ENCODE measurements around the gene PURB. TPM values are rescaled to one million over a fixed set of nuclear protein-coding genes. Genes with fewer than 3 reads are reported as not detected.
A peak's percentile ranks its signal among the peaks of the same experiment; 100 is the strongest.

The PURB gene
- total and polyA plus RNA-seq, 9 of the 15 experiments (the other 6 are each of a cell fraction or from before 2014, with no cell fraction given) = 1.6 to 14.1 (median 8.8) TPM

DNA sequence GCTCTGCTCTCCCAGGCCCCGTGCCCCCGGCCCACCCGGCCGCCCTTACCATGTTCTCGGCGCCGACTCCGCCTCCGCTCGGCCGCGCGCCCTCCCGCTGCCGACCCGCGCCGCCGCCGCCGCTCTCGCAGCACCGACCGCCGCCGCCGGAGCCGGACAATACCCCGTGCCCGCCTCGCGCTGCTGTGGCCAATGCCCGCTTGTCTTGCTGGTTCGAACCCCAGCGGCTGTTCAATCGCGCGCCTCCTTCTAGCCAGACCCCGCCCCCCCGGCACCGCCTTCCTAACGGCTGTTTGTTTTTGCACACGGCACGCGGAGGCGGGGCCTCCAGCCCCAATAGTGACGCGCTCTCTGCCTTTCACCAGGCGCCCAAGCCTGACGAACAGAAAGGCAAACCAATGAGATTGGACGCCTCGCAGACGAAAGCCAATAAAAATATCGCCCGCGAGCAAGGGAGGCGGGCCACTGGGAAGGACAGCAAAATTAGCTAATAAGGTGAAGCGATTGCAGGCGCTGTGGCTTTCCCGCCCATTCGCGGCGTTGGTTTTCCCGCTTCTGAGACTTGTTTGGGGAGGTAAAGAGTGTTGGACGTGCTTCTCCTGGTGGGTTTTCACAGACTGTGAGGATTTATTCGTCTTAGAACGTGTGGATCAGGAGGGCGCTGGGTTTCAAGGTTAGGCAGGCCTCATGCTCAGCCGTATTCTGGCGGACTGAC is 37.3 kb downstream of the PURB start, which contains the start of gene H2AZ2 (continued):
- TF ChIP-seq, protein P1, sequence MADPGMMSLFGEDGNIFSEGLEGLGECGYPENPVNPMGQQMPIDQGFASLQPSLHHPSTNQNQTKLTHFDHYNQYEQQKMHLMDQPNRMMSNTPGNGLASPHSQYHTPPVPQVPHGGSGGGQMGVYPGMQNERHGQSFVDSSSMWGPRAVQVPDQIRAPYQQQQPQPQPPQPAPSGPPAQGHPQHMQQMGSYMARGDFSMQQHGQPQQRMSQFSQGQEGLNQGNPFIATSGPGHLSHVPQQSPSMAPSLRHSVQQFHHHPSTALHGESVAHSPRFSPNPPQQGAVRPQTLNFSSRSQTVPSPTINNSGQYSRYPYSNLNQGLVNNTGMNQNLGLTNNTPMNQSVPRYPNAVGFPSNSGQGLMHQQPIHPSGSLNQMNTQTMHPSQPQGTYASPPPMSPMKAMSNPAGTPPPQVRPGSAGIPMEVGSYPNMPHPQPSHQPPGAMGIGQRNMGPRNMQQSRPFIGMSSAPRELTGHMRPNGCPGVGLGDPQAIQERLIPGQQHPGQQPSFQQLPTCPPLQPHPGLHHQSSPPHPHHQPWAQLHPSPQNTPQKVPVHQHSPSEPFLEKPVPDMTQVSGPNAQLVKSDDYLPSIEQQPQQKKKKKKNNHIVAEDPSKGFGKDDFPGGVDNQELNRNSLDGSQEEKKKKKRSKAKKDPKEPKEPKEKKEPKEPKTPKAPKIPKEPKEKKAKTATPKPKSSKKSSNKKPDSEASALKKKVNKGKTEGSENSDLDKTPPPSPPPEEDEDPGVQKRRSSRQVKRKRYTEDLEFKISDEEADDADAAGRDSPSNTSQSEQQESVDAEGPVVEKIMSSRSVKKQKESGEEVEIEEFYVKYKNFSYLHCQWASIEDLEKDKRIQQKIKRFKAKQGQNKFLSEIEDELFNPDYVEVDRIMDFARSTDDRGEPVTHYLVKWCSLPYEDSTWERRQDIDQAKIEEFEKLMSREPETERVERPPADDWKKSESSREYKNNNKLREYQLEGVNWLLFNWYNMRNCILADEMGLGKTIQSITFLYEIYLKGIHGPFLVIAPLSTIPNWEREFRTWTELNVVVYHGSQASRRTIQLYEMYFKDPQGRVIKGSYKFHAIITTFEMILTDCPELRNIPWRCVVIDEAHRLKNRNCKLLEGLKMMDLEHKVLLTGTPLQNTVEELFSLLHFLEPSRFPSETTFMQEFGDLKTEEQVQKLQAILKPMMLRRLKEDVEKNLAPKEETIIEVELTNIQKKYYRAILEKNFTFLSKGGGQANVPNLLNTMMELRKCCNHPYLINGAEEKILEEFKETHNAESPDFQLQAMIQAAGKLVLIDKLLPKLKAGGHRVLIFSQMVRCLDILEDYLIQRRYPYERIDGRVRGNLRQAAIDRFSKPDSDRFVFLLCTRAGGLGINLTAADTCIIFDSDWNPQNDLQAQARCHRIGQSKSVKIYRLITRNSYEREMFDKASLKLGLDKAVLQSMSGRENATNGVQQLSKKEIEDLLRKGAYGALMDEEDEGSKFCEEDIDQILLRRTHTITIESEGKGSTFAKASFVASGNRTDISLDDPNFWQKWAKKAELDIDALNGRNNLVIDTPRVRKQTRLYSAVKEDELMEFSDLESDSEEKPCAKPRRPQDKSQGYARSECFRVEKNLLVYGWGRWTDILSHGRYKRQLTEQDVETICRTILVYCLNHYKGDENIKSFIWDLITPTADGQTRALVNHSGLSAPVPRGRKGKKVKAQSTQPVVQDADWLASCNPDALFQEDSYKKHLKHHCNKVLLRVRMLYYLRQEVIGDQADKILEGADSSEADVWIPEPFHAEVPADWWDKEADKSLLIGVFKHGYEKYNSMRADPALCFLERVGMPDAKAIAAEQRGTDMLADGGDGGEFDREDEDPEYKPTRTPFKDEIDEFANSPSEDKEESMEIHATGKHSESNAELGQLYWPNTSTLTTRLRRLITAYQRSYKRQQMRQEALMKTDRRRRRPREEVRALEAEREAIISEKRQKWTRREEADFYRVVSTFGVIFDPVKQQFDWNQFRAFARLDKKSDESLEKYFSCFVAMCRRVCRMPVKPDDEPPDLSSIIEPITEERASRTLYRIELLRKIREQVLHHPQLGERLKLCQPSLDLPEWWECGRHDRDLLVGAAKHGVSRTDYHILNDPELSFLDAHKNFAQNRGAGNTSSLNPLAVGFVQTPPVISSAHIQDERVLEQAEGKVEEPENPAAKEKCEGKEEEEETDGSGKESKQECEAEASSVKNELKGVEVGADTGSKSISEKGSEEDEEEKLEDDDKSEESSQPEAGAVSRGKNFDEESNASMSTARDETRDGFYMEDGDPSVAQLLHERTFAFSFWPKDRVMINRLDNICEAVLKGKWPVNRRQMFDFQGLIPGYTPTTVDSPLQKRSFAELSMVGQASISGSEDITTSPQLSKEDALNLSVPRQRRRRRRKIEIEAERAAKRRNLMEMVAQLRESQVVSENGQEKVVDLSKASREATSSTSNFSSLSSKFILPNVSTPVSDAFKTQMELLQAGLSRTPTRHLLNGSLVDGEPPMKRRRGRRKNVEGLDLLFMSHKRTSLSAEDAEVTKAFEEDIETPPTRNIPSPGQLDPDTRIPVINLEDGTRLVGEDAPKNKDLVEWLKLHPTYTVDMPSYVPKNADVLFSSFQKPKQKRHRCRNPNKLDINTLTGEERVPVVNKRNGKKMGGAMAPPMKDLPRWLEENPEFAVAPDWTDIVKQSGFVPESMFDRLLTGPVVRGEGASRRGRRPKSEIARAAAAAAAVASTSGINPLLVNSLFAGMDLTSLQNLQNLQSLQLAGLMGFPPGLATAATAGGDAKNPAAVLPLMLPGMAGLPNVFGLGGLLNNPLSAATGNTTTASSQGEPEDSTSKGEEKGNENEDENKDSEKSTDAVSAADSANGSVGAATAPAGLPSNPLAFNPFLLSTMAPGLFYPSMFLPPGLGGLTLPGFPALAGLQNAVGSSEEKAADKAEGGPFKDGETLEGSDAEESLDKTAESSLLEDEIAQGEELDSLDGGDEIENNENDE (IDR thresholded peaks at IDR 0.05; ENCODE audit: low read depth, low read length) = no peak
- TF ChIP-seq, protein P2, sequence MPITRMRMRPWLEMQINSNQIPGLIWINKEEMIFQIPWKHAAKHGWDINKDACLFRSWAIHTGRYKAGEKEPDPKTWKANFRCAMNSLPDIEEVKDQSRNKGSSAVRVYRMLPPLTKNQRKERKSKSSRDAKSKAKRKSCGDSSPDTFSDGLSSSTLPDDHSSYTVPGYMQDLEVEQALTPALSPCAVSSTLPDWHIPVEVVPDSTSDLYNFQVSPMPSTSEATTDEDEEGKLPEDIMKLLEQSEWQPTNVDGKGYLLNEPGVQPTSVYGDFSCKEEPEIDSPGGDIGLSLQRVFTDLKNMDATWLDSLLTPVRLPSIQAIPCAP (CRISPR knock-in tag; IDR thresholded peaks at IDR 0.05; ENCODE audit: borderline replicate concordance) = no peak
- no peak for TF ChIP-seq SRSF7 (optimal IDR thresholded peaks at IDR 0.05; ENCODE audit: low read depth, low read length)
- TF ChIP-seq, protein P3, sequence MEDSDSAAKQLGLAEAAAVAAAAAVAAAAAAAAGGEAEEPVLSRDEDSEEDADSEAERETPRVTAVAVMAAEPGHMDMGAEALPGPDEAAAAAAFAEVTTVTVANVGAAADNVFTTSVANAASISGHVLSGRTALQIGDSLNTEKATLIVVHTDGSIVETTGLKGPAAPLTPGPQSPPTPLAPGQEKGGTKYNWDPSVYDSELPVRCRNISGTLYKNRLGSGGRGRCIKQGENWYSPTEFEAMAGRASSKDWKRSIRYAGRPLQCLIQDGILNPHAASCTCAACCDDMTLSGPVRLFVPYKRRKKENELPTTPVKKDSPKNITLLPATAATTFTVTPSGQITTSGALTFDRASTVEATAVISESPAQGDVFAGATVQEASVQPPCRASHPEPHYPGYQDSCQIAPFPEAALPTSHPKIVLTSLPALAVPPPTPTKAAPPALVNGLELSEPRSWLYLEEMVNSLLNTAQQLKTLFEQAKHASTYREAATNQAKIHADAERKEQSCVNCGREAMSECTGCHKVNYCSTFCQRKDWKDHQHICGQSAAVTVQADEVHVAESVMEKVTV (CRISPR knock-in tag; IDR thresholded peaks at IDR 0.05) = no peak
- no peak for TF ChIP-seq PHF20 (IDR thresholded peaks at IDR 0.05; ENCODE audit: partially characterized antibody)
- peak; percentile 96 for TF ChIP-seq SUPT5H (IDR thresholded peaks at IDR 0.05)
- TF ChIP-seq TAL1 (IDR thresholded peaks at IDR 0.05) = no peak
- TF ChIP-seq E2F3 (CRISPR knock-in tag; IDR thresholded peaks at IDR 0.05) = peak; percentile 99
- TF ChIP-seq GABPB2 (CRISPR knock-in tag; conservative IDR thresholded peaks at IDR 0.05) = no peak

Measured in K562 (cell line).